ENCODE measurements around the gene GPC5.
"Not testable (repeated sequence)": the region's sequence is repeated elsewhere in the genome, so short reads cannot be mapped to it uniquely, and the experiment has no call there.

The GPC5 gene

DNA sequence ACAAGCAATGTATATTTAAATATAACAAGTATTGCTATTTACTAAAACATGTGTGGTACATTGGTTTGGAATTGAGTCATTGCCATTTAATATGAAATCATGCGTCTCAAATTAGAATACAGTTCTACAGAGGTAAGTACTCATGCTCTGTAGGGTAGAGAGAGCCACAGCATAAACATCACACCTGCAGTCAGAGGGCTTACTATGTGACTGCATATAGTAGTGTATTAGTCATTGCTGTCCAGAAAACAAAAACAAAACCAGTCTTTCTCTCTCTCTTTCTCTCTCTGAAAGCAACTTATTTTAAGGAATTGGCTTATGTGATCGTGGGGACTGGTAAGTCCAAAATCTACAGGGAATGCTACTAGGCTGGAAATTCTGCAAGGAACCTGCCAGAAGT, 370.3 kb downstream of the GPC5 start:
- DNase-seq, result no peak

DNA sequence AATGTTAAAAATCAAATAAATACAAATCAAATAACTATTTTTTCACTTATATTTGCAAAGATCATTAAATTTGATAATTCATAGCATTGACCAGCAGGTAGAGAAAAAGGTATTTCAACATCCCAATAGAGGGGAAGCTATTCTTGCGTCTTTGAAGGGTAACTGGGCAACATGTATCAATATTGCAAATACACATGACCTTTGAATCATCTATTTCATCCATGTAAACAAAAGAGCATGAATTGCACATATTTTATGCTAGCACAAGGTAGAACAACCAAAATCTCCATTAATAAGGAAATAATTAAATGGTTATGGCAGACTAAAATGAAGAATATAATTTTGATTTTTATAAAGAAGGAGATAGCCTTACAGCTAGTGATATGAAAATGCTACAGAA, 372.8 kb downstream of the GPC5 start:
- DNase-seq, result no peak

DNA sequence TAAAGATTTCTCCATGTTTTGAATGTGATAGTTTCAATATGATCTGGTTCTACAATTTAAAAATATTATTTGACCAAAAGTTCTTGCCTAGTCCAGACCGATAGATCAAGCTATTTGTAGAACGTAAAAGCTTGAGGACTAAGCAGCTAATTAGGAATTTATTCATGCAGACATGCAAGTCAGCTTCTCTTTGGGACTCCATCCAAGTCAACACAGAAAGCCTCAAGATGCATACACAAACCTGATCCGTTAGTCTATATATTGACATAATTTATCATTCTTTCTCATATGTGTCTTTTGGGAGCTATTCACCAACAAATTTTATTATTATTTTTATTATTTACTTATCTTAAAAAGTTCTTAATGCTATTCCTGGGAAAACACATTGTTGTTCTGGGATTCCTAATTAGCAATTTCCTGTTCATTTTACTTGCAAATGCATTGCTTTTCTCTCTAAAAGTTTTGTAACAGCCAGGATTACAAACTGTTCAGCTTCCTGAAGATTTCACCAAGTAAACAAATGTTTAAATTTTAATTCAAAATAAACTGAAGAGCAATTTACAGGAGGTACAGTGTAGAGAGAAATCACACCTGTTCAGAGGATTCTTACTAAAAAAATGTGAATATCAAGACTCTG, 375.3 kb downstream of the GPC5 start:
- DNase-seq, result peak in 1 of 56 donors; percentile 7

DNA sequence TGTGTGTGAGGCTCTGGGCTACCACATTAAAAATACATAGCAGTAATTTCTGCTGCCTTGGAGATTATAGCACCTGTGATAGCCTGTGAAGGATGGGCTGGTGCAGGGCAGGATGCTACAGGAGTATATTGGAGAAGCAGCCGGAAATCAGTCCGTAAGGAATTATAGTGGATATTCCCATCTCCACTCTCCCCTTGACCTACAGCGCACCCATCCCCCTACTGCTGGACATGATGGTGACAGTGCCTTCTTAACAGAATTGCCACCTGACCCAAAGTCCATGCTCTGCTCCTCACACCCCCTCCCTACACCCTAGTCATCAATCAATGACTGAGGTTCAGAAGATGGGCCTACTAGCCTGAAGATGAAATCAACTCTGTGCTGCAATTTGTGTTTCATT, 376.0 kb downstream of the GPC5 start:
- no peak for DNase-seq

DNA sequence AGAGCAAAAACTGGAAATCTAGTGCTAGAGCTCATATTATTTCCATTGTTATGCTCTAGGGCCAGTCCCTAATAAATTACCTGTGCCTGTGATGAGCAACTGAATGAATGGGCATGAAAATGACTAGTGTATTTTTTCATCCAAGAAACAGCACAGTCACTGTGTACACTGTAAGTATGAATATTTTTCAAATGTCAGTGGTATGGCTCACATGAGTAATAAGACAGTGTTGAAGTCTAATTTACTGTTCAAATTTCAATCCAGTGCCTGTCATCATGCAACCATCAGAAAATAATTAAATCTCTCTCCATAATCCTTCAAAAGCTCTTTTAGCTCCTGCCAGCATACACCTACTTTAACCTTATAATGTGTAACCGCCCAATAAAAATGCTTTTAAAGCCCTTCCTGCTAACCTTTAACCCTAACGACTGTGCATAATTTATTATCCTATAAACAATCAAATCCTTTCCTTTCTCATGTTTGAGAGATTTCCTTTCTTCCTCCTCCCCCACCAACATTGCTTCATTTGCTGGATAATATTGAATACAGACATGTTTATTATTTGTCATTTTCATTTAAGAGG, 378.3 kb downstream of the GPC5 start:
- DNase-seq, result no peak

DNA sequence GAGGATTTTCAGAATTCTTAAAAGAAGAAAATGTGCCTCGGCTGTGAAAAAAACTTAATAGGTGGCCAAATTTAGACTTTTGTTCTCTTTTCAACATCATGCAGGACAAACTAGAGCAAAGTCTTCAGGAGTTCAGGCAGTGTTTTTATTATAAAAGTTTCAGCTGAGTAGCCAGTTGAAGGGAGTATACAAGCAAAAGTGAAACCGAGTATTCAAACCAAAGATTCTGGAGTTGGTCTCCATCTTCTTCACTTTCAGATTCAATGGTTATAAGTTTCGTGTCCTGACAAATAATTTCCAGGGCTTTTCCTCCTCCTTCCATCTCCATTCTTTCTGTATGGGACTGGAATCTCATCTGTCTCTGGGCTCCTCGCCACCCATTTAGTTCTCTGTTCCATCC, 379.7 kb downstream of the GPC5 start:
- DNase-seq, result no peak

DNA sequence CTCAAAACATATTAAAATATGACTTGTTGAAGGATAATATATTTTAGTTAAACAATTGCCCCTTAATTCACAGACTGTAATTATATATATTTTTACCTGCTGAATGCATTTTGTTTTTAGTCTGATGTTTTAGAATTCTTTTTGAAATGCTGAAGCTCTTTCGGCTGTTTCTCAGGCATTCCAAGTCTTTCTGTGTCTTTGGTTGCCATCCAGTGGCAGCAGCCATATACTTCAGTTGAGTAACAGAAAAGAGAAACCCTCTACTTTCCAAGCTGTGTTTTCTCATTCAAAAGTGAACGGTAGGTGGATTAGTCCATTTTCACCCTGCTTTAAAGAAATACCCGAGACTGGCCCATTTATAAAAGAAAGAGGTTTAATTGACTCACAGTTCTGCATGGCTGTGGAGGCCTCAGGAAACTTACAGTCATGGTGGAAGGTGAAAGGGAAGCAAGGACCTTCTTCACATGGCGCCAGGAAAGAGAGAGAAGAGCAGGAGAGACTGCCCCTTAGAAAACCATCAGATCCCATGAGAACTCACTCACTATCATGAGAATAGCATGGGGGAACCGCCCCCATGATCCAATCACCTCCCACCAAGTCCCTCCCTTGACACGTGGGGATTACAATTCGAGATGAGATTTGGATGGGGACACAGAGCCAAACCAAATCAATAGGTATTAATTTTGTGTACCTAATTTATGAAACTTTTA, 383.7 kb downstream of the GPC5 start:
- DNase-seq, result peak in 11 of 56 donors; percentile 2 to 47 (median 16)

DNA sequence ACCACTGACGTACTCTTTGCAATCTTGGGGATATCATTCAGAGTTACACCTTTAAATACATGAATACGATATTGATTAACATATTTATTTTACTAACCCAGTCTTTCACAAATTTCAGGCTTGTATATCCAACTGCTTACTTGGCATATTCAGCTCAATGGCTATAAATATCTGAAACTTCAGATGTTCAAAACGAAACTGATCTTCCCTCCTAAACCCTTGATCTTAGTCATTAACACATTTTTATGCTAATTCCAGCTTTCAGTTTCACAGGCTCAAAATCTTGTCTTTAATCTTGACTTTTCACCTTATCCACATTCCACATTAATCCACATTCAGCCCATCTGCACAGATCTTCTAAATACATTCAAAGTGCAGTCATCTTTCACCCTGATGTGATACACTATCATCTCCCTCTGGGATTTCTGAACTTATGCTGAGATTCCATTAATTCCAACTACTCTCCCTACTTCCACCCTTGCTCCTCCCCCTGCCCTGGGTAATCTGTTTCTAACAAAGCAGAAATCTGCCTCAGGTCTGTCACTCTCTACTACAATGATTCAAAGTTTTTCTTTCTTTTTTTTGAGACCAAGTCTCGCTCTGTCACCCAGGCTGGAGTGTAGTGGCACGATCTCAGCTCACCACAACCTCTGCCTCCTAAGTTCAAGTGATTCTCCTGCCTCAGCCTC, 387.2 kb downstream of the GPC5 start:
- DNase-seq, result no peak

DNA sequence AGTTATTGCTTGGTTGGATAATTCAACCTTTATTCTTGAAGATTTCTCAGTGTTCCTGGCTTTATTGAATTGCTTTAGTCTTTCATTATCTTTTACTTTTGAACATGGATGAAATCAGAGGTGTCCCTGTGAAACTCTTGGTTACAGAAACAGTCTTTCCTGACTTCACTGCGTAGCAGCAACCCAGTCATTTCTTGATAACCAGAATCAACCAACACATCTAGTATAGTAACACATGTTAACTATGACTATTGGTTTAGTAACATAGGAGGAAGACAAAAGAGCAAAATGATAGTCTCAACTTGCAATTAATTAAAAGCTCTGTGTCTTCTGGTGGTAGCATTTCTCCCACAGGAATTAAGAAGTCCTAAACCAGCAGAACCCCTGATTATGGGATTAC, 393.6 kb downstream of the GPC5 start:
- DNase-seq, result no peak

DNA sequence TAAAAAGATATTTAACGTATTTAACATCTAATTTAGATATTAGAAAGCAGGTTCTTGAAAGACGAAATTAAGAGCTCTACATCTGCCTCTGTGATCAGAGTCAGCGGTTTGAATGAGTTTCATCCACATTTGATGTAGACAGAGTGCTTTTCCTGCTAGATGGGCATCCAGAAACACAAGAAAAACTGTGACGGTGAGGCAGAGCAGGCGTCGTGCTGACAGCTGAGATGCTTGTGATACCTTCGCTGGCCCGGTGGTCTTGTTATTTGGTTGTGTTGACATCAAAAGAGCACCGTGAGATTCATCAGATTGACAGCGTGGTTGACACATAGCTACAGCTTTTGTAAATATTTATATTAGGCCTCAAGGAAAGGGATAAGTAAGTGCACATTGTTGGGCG, 399.1 kb downstream of the GPC5 start:
- no peak for DNase-seq

DNA sequence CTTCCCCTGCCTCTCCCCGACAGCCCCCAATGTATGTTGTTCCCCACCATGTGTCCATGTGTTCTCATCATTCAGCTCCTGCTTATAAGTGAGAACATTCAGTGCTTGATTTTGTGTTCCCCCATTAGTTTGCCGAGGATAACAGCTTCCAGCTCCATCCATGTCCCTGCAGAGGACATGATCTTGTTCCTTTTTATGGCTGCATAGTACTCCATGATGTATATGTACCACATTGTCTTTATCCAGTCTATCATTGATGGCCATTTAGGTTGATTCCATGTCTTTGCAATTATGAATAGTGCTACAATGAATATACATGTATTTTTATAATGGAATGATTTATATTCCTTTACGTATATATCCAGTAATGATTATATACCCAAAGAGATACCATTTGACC, 399.9 kb downstream of the GPC5 start:
- DNase-seq, result not testable (repeated sequence)

DNA sequence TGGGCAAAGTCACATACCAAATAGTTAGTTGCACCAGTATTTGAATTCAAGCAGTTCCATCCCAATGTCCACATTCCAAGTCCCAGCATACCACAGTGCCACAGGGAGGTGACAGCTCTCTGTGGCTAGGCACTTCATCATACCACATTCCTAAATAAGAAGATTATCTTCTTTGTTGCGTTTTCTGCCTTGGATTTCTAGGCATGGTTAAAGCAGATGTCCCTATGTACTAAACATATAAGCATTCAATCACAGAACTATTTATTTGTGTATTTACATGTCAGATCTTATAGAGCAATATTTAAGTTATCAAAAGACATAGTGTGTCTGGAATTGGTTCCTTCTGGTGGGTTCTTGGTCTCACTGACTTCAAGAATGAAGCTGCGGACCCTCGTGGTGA, 403.4 kb downstream of the GPC5 start:
- not testable (repeated sequence) for DNase-seq

DNA sequence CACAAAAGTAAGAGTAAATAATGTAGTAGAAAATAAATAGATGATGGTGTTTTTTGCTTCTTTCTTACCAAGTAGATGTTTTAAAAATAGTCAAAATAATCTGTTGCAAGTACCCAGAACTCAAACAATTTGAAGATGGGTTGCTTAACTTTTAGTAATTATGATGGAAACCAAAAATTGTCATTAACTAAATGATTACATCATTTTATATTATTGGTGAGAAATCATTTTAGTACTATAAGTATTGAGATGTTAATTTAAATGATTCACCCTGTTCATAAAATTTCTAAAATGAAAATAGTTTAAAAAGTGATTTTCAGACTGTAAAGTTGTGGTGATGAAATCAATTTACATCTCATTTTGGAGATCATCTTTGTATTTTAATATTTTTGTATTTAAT, 404.5 kb downstream of the GPC5 start:
- DNase-seq, result no peak

DNA sequence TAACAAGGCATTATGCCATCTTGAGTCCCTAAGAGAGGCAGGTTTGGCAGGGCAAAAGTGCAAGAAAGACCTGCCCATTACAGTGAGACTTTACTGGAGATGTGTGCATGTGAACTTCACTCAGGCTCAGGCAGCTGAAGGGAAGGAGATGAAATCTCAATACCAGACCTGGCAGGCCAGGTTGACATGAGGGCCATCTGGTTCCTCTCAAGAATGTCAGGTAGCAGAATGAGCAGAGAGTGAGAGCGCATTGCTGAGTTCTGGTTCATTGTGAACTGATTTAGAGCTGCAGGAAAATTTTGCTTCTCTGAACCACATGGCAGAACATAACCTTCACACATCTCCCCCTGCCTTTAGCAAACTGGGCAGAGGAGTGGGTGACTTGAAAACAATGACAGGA, 406.3 kb downstream of the GPC5 start:
- no peak for DNase-seq

DNA sequence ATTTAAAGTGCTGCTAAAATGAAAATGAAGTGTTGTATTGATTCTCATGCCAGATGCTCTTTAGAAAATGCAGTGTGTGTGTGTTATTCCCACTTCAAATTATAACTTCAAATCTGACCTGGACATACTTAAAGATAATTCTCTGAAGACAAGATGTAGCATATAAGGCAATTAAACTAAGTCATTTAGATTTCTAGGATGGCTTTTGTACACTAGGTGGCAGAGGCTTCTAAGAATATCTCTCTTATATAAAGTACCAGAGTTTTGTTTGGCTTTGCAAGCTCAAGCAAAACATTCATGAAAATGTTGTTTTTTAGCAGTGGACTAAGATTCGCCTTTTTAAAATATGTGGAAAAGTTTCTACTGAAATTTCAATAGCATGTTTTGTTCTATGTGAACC, 407.2 kb downstream of the GPC5 start:
- DNase-seq, result no peak

DNA sequence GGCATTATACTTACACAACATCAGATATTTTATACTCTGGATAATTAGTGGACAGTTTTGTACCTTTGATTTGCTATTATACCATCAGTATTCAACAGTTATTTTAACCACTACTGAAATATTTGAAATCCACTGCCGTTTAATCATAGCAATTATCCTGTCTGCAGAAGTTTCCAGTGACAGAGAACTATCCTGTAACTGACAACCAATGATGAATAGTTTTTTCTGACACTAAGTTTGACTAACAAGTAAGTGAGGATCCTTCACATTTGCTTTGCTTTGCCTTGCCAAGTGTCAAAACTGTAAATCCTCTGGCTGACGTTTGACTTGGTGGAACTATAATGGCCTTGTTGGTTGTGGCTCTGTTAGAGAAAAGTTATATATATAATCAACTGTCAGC, 410.7 kb downstream of the GPC5 start:
- DNase-seq, result no peak

DNA sequence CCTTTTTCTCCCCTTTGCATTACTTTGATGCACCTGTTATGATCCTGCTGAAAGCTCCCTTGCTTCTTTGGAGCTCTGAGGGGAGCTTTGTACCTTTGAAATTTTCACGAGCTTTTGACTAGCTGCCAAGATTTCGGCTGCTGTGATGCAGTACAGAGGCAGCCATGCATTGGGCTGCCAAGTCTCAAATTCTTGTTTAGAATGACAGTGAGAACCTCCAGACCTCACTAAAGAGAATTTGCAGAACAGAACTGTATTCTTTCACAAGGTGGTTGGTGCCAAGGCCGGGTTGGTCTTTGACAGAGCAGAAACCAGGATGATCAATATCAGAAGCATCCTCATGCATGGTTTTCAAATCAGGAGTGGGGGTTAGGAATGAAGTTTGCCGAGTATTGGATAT, 414.8 kb downstream of the GPC5 start:
- peak in 3 of 56 donors; percentile 3 to 7 (median 6) for DNase-seq

DNA sequence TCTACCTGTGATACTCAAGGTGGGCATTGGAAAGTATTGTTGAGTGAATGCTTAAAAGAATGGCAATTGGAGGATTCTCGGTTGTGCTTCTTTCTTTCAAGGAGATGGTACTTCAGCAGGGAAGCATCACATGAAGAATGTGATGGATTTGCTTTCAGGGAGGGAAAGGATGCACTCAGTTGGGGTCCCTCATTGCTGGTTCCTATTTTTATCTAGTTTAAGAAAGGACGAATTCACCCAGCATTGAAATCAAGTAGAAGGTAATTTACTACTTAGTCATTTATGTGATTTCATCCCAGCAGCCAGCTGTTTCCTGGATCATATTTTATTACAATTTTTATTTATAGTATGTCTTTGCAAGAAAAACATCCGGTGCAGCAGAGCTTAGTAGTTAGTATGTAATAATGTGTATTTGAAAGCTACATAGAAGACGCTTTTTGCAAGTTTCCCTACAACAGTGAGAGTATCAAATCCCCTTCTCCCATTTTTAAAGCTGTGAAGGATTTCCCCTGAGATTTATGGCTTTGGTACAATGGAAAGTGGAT, 417.9 kb downstream of the GPC5 start:
- DNase-seq, result no peak

DNA sequence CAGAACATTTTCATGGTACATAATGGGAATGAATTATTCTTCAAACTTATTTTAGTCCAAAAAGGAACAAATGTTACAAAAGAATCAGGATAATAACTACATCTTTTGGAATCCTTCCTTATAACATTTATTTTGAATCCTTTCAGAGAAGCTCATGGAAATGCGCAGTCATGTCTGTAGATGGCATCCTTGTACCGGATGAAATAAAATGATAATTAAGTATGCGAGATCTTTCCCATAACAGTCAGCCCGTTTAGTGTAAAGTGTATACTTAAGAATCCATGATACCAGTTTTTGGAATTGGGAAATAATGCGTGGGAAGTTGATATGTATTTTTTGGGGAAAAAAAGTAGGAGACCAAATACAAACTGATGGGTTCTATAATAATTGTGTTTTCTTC, 418.8 kb downstream of the GPC5 start:
- peak in 1 of 56 donors; percentile 1 for DNase-seq

DNA sequence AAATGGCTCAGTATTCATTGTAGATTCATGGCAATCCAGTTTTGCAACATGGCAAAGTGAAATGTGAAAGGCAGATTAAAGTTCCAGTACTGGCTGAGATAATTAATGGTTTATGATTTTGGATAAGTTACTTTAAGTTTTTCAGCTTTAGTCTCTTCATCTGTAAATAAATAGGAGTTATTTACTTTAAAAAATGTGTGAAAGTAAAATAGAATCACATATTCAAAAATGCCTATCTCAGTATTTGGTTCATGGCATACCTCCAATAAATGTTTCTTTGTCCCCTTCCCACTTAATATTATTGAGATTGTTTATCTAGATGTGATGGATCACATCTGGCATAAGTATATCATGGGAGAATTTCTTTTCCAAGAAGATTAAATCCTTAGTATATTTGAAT, 426.0 kb downstream of the GPC5 start:
- DNase-seq, result no peak

DNA sequence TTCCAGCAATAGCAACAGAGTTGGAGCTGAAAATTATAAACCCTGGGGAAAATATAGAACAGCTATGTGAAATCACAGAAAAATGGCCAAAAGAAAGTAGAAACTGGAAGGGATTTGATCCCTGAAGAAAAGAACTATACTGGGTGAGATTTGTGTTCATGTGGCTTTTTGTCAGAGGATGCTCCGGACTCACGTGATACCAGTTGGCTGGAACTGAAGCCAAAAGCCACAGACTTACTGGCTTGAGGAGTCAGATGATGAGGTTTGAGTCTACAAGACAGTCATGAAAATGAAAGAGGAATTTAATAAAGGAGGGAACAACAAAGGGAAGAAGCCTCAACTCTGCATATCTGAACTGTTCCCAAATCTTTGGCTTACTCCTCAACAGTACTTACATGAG, 427.1 kb downstream of the GPC5 start:
- no peak for DNase-seq

DNA sequence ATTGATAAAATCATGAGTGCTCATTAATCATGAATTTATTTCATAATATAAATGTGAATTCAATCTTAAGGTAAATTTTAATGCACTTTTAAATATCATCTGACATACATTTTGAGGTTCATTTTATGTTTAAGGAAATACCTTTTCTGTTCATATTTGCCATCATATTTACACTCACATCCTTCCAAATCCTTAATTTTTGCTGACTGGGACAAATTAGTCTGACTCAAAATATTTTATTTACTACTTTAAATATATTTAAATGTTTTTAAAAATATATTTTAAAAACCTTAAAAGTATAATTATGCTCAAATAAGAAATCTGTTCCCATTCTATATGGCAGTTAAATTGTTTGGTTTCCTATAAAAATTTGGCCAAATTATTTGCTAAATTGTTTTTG, 438.1 kb downstream of the GPC5 start:
- DNase-seq, result no peak

All from nucleus accumbens (tissue), 56 donors.